KMS-11 (cell line): ENCODE results near the gene RABAC1.
"Not testable (repeated sequence)": the region's sequence is repeated elsewhere in the genome, so short reads cannot be mapped to it uniquely, and the experiment has no call there.

Source experiments
- H2AFZ ChIP-seq: fragments of 200-600 bp; sonication (generic); 2 replicates; pipeline ENCODE4 v1.6.1; 2016; ENCODE audit warnings: antibody characterized with exemption, mixed run types, low read depth
- H3K27ac ChIP-seq: fragments of 200-600 bp; sonication (generic); 2 replicates; pipeline ENCODE4 v1.6.1; 2016; ENCODE audit warnings: mild to moderate bottlenecking, mixed run types
- H3K27me3 ChIP-seq: fragments of 200-600 bp; sonication (generic); 2 replicates; pipeline ENCODE4 v1.6.1; 2017; ENCODE audit warnings: mild to moderate bottlenecking, low read depth, mixed run types, moderate library complexity; ENCODE audit not compliant: insufficient read depth
- H3K36me3 ChIP-seq: fragments of 200-600 bp; sonication (generic); 2 replicates; pipeline ENCODE4 v1.6.1; 2017; ENCODE audit warnings: mild to moderate bottlenecking, mixed run types; ENCODE audit not compliant: insufficient read depth
- H3K4me1 ChIP-seq: fragments of 200-600 bp; sonication (generic); 2 replicates; pipeline ENCODE4 v1.6.1; 2016; ENCODE audit warnings: mild to moderate bottlenecking, low read depth, mixed run types; ENCODE audit not compliant: poor library complexity, severe bottlenecking
- H3K4me2 ChIP-seq: fragments of 200-600 bp; sonication (generic); 2 replicates; pipeline ENCODE4 v1.7.0; 2016; ENCODE audit warnings: mild to moderate bottlenecking, mixed run types
- H3K4me3 ChIP-seq: fragments of 200-600 bp; sonication (generic); IDR thresholded peaks from 2 replicates; pipeline ENCODE4 v1.6.1; 2017; ENCODE audit warnings: low read depth, low read length, mixed read lengths; ENCODE audit not compliant: insufficient read depth
- H3K79me2 ChIP-seq: fragments of 200-600 bp; sonication (generic); 2 replicates; pipeline ENCODE4 v1.6.1; 2016; ENCODE audit warnings: low read depth, mixed run types; ENCODE audit not compliant: insufficient read depth
- H3K9ac ChIP-seq: fragments of 200-600 bp; sonication (generic); 2 replicates; pipeline ENCODE4 v1.6.1; 2016; ENCODE audit warnings: mild to moderate bottlenecking, mixed run types
- H4K20me1 ChIP-seq: fragments of 200-600 bp; sonication (generic); 2 replicates; pipeline ENCODE4 v1.6.1; 2016; ENCODE audit warnings: mild to moderate bottlenecking, mixed run types; ENCODE audit not compliant: insufficient read depth
- TF ChIP-seq, protein P1 (sequence below): fragments of 200-600 bp; sonication (generic); conservative IDR thresholded peaks from 2 replicates; pipeline ENCODE4 v1.6.1; 2017; ENCODE audit warnings: low read depth, mild to moderate bottlenecking, antibody characterized with exemption, low read length, moderate library complexity, mixed read lengths

The RABAC1 gene

DNA sequence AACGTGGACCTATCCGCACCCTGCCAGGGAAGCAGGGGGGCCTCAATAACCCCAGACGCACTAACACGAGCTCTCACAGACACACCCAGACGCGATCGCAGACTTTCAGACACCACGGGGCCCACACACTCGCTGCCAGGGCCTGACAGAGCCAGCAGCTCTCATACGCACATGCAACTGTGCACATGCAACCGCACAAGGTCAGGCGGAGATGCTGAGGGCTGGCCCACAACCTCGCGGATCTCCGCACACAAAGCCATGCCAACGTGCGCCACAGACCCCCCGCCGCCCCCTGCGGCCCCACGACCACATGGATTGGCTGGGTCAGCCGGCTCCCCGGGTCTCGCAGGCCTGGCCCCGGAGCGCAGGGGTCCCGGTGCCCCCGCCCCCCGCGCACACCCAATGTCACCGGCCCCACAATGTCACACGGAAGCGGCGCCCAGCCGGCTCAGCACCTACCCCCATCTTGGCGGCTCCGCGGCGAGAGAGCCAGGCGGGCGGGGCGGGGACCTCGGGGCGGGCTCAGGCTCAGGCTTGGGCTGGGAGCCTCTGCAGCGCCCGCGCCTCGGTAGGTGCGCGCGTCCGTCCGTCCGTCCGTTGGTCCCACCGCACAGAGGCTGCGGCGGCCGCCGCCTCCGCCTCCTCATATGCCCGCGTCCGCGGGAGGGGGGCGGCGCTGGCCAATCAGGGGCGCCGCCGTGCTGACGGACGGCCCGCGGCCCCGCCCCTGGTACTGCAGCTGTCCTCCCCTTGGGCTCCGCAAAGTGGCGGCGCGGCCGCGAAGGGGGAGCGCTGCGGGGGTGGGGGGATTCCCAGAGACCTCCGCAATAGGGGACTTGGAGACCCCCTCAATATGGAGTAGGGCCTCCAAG, 34.7 kb upstream of the RABAC1 start, which contains the start of gene ATP1A3:
Gene ATP1A3 (minus strand): TSS at position 619 of the 872 bp plus-strand sequence. CDS start 154 bp downstream, at position 465.
- Histone ChIP-seq H2AFZ (peak within 1 kb of the TSS; percentile 26), H3K4me1 (no peaks in the 10 kb centered on the region), H3K27me3 (peaks cover 59% of the 10 kb centered on the region), H3K4me3 (no peak within 1 kb of the TSS), H3K9ac (no peak within 1 kb of the TSS), H4K20me1 (no peaks in the 10 kb centered on the region), H3K36me3 (no peaks in the 10 kb centered on the region), H3K4me2 (peak within 1 kb of the TSS; percentile 39), H3K79me2 (no peaks in the 10 kb centered on the region), H3K27ac (no peak within 1 kb of the TSS)
- TF ChIP-seq, protein P1, sequence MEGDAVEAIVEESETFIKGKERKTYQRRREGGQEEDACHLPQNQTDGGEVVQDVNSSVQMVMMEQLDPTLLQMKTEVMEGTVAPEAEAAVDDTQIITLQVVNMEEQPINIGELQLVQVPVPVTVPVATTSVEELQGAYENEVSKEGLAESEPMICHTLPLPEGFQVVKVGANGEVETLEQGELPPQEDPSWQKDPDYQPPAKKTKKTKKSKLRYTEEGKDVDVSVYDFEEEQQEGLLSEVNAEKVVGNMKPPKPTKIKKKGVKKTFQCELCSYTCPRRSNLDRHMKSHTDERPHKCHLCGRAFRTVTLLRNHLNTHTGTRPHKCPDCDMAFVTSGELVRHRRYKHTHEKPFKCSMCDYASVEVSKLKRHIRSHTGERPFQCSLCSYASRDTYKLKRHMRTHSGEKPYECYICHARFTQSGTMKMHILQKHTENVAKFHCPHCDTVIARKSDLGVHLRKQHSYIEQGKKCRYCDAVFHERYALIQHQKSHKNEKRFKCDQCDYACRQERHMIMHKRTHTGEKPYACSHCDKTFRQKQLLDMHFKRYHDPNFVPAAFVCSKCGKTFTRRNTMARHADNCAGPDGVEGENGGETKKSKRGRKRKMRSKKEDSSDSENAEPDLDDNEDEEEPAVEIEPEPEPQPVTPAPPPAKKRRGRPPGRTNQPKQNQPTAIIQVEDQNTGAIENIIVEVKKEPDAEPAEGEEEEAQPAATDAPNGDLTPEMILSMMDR, result no peak

DNA sequence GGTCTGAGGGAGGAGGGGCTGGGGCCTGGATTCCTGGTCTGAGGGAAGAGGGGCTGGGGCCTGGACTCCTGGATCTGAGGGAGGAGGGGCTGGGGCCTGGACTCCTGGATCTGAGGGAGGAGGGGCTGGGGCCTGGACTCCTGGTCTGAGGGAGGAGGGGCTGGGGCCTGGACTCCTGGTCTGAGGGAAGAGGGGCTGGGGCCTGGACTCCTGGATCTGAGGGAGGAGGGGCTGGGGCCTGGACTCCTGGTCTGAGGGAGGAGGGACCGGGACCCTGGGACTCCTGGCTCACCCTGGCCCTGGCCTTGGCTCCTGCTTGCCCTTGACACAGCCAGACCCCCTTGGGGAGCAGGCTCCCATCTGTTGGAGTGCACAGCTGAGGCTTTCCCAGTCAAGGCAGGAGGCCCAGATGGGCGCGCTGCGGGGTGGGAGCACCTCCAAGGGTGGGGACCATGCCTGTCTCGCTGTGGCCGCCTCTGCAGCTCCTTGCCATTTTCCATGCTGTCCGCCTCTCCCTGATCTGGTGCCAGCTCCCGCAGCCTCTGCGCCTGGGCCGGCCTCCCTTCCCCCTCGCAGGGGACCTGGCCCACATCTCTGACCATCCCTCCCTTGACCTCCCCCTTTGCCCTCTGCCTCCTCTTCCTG, 32.9 kb upstream of the RABAC1 start:
- not testable (repeated sequence) for H3K4me3 ChIP-seq, H3K27ac ChIP-seq, H3K79me2 ChIP-seq, H3K36me3 ChIP-seq, H3K4me1 ChIP-seq, H3K4me2 ChIP-seq, H3K9ac ChIP-seq, H4K20me1 ChIP-seq, H2AFZ ChIP-seq
- H3K27me3 ChIP-seq, result peaks cover 62% of the 10 kb centered on the region

GRCh38 chr19:41991025-41991424, 31.9 kb upstream of the RABAC1 start:
- Histone ChIP-seq H4K20me1 (no peaks in the 10 kb centered on the region), H3K9ac (no peak overlapping the region), H3K4me1 (no peaks in the 10 kb centered on the region), H3K4me2 (no peak overlapping the region), H3K36me3 (no peaks in the 10 kb centered on the region), H2AFZ (no peak overlapping the region), H3K27ac (no peak overlapping the region), H3K79me2 (no peaks in the 10 kb centered on the region), H3K4me3 (no peak overlapping the region), H3K27me3 (peaks cover 60% of the 10 kb centered on the region)
- TF ChIP-seq, protein P1, result no peak

- H3K4me2 ChIP-seq, result no peak overlapping the region
- H3K36me3 ChIP-seq, result no peaks in the 10 kb centered on the region
- H3K4me1 ChIP-seq, result no peaks in the 10 kb centered on the region
- H3K27me3 ChIP-seq, result peaks cover 61% of the 10 kb centered on the region
- no peak overlapping the region for H2AFZ ChIP-seq
- H3K4me3 ChIP-seq, result no peak overlapping the region
- H3K27ac ChIP-seq, result no peak overlapping the region
- H3K9ac ChIP-seq, result no peak overlapping the region
- TF ChIP-seq, protein P1, result no peak
- H4K20me1 ChIP-seq, result no peaks in the 10 kb centered on the region
- H3K79me2 ChIP-seq, result no peaks in the 10 kb centered on the region
Observed at GRCh38 chr19:41990615-41991014, 31.5 kb upstream of the RABAC1 start.
